SW 1271 (cell line): ENCODE results near the gene ABCF1.

Experiments used
- DNase-seq, 2 experiments: peaks; one replicate each; lab custom pipeline; 2025; lab: John Stamatoyannopoulos, UW

The ABCF1 gene

DNA sequence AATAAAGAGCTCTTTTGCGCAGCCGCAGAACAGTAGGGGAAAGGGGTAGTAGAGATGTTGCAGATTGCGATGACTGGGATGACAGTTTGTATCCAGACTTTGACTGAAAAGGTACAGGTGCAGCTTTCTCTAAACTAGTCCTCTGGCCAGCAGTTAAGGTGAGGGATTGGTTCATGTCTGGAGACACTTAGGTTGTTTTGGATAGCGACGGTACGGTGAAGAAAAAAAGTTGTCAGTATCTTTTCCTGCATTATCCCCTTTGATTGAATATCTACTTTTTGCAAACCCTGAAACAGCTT, 13.6 kb upstream of the ABCF1 start:
- no peak for DNase-seq

DNA sequence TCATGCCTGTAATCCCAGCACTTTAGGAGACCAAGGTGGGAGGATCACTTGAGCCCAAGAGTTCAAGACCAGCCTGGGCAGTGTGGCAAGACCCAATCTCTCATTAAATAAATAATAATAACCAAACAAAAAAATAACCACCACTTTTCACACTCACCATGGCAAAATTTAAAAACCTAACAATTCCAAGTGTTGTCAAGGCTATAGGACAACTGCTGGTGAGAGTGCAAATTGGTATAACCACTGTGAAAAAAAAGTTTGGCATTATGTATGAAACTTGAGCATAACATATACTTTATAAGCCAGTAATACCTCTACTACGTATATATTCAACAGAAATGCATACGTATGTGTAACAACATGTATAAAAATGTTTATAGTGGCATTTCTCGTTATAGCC, 10.3 kb upstream of the ABCF1 start:
- DNase-seq, result no peak

DNA sequence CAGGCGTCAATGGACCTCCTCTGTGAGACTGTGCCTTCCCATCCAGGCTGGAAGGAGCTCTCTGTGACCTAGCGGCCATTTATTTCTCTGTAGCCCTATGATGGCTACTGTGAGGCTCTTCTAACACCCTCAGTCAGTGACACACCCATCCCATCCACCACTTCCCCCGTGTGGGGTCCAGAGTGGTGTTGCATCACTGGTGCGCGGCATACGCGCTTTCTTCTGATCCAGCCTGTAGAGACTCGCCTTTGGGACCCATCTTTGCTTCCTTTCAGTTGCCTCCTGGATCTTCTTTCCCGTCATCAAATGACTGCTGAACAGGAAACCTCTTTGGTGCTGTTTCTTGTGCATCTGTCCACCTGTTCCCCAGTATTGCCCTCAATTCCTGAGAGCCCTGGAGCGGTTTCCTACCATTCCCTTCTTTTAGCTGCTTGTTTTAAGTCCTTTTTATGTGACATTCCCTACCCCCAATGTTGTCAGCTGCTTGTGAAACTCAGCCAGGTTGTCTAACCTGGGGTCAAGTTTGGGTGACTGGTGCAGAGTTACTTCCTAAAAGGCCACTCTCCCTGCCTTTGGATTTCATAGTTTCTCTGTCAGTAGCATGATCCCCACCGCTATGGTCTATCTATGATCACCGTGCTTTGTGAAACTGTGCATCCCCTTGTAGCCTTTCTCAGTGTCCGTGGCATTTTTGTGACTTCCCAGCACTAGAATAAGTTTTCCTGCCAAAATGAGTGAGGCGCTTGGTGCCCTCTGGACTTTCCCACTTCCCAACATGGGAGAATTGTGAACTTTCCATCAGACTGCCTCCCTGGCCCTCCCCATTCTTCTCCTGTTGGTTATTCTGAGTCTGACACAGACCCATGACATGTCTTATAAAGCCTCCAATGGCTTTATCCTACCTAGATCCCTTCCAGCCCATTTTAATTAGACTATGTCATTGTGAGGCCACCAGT, 8.5 kb upstream of the ABCF1 start:
- no peak for DNase-seq

DNA sequence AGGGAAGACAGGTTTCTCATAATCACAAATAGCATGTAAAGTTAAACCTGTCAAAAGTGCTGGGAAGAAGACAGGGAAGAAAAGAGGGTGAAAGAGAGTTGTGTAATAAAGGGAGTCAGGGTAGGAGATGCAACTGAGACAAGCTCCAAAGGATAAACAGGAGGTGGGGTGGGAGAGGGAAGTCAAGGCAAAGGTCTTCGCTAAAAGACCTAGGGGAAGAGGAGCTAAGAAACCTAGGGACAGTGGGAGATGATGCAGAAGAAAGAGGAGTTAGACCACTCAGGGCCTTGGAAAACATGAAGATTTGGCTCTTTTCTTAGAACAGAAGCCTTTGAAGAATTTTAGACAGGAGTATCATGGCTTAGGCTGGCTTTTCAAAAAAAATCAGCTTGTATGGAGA, 7.1 kb upstream of the ABCF1 start:
- DNase-seq, result no peak

DNA sequence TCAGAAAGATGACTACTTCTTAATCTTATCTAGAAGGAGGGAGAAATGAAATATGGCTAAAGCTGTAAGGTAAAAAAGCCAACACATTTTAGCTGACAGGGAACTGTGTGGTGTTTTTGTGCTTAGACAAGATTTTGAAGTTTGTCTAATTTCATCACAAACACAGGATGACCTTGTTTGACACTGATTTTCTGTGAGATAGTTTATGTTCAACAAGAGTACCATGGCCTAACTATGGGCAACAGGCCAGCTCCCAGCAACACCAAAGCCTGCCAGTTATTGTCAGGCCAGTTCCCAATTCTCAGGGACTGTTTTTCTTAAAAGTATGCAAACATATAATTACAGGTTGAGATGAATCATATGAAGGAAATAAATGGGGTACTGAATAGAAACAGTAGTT, 5.5 kb upstream of the ABCF1 start:
- DNase-seq, result no peak

DNA sequence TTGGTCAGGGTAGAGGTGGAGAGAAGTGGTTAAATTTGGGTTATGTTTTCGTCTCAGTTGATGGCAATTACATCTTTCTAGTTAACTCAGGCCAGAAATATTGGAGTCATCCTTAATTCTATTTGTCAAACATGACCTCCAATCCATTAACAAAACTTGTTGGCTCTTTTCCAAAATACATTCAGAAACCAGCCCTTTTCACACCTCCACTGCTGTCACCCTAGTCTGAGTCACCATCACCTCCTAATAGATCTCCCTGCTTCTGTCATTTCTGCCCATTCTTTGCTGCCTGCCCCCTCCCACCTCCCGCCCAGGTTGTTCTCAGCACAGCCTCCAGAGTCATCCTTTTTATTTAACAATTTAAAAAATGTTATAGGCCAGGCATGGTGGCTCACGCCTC, 3.0 kb upstream of the ABCF1 start:
- DNase-seq, result no peak

DNA sequence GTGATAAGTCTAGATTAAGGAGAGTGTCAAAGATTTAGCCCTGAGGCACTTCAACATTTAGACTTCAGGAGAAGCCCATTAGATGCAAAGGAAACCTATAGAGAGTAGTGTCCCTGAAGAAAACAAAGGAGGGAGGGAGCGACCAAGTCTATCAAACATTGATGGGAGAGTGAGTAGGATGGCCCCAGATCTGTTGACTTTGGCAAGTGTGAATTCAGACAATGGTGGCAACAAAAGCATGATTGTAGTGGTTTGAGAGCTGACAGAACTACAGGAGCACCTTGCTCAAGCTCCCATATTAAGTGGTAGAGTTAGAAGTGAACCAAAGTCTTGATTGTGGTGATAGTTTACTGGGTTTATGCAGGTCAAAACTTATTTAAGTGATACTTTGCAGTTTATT, 979 bp upstream of the ABCF1 start:
- no peak for DNase-seq

DNA sequence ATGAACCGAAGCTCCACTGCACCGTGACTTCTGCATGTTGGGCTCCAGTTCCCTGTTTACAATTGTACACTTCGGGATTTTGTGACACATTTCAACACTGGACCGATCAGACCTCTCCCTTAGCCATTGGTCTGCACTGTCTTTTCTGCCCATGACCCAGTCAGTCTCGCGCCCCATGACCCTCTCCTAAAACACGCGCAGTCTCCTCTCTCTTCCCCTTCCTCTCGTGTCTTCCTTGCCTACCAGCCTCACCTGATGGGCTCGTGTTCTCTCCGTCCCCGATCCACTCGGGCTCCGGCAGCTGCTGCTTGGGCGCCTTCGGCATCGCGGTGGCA, 535 bp upstream of the ABCF1 start:
- no peak for DNase-seq

DNA sequence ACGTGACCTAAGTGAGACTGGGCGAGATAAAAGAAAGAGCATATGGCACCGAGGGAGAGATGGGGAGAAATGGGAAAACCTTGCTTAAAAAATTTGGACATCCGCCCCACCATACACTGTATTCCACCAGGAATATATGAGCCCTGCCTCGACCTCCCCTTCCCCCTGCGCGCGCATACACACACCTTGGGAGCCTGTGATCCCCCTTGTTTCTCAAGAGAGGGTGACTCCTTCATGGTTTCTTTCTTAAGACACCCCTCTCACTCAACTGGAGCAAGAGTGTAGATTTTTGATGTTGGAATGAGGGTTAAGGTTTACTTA, 480 bp downstream of the ABCF1 start:
- no peak for DNase-seq

DNA sequence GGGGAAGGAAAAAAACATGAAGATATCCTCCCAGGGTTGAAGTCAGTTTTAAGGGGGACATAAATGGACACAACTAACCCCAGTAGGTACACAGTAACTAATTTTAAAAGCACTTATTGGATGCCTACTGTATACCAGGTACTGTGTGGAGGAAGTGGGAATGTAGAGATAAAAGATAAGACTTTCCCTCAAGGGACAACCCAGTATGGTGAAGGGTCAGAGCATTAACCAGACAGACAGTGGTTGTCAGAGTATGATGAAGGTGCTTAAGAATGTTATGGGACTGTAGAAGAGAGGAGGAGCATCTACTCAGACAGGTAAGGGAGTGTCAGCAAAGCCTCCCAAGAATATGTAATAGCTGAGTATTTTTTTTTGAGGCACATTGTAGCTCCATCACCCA, 906 bp downstream of the ABCF1 start:
- DNase-seq, result no peak

DNA sequence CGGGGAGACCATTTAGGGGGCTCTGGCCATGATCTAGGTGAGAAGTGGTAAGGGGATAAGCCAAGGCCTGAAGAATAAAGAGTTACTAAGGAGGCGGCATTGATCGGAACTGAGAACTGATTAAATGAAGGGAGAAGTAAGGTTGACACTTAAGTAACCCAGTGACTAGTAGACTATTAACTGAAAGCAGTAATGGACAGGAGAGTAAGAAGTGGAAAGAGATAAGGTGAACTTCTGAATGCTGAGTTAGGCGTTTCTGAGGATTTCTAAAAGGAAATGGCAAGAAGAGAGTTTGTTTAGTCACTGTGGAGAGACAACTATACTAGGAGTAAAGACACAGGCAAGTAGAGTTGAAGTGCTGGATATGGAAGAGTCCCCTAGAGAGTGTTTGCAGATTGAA, 1.9 kb downstream of the ABCF1 start:
- DNase-seq, result no peak

DNA sequence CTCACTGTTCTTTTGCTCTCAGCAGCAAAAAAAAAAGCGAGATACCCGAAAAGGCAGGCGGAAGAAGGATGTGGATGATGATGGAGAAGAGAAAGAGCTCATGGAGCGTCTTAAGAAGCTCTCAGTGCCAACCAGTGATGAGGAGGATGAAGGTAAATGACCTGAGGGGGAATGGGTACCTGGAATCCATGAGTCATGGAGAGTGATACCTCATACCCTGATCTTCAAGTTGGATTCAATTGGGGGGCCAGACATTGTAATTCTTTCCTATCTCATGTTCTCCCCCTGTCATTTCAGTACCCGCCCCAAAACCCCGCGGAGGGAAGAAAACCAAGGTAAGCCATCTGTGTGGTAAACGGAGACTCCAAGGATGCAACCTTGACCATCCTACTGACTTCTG, 6.8 kb downstream of the ABCF1 start:
- no peak for DNase-seq

DNA sequence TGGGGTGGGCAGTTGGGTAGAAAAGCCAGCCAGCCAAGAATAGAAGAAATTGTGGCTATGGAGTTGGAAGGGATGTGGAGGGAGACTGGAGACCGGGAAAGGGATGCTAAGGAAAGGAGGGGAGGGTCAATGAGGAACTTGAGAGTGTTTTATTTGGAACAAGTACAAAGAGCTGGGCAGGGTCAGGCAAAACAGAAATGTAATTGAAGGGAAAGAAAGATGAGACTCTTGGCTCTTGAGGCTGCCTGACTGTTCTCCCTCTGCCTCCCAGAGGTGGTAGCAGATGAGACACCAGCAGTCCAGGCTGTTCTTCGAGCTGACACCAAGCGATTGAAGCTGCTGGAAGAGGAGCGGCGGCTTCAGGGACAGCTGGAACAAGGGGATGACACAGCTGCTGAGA, 12.7 kb downstream of the ABCF1 start:
- no peak for DNase-seq

DNA sequence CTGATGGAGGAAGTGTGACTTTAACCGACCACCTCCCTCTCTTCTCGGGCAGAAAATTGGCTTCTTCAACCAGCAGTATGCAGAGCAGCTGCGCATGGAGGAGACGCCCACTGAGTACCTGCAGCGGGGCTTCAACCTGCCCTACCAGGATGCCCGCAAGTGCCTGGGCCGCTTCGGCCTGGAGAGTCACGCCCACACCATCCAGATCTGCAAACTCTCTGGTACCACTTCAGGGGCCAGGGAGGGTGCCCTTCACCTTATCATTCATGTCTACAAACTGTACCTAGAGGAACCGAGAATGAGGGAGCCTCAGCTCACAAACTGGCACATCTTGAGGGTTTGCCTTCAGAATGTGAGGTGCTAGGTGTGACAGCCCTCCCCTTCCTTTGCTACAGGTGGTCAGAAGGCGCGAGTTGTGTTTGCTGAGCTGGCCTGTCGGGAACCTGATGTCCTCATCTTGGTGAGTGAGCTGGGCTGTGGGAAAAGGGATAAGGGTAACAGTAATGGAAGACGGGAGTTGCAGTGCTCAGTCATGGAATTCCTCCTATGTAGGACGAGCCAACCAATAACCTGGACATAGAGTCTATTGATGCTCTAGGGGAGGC, 18.6 kb downstream of the ABCF1 start:
- DNase-seq, result no peak

DNA sequence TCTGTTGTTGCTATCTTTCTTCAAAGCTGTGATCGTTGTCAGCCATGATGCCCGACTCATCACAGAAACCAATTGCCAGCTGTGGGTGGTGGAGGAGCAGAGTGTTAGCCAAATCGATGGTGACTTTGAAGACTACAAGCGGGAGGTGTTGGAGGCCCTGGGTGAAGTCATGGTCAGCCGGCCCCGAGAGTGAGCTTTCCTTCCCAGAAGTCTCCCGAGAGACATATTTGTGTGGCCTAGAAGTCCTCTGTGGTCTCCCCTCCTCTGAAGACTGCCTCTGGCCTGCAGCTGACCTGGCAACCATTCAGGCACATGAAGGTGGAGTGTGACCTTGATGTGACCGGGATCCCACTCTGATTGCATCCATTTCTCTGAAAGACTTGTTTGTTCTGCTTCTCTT, 19.3 kb downstream of the ABCF1 start:
- DNase-seq, result no peak

DNA sequence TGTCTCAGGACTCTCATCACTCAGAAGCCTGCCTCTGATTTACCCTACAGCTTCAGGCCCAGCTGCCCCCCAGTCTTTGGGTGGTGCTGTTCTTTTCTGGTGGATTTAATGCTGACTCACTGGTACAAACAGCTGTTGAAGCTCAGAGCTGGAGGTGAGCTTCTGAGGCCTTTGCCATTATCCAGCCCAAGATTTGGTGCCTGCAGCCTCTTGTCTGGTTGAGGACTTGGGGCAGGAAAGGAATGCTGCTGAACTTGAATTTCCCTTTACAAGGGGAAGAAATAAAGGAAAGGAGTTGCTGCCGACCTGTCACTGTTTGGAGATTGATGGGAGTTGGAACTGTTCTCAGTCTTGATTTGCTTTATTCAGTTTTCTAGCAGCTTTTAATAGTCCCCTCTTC, 19.8 kb downstream of the ABCF1 start:
- DNase-seq, result no peak

DNA sequence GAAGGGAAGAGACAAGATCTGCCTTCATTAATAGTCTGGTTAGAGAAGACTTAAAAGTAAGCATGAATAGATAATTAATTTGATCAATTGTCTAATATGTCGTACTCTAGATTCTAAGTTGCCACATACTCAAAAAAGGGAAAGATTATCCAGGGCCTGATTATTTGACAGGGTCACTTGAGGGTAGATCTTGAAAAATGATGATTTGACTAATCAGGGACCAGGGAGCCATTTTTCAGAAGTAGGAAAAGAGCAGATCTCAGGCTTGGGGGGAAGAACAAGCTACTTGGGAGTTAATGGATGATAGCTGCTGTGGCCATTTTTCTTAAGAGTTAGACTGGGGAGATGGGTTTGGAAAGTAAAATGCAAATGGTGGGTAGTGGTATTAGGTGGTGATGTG, 21.0 kb downstream of the ABCF1 start:
- no peak for DNase-seq

DNA sequence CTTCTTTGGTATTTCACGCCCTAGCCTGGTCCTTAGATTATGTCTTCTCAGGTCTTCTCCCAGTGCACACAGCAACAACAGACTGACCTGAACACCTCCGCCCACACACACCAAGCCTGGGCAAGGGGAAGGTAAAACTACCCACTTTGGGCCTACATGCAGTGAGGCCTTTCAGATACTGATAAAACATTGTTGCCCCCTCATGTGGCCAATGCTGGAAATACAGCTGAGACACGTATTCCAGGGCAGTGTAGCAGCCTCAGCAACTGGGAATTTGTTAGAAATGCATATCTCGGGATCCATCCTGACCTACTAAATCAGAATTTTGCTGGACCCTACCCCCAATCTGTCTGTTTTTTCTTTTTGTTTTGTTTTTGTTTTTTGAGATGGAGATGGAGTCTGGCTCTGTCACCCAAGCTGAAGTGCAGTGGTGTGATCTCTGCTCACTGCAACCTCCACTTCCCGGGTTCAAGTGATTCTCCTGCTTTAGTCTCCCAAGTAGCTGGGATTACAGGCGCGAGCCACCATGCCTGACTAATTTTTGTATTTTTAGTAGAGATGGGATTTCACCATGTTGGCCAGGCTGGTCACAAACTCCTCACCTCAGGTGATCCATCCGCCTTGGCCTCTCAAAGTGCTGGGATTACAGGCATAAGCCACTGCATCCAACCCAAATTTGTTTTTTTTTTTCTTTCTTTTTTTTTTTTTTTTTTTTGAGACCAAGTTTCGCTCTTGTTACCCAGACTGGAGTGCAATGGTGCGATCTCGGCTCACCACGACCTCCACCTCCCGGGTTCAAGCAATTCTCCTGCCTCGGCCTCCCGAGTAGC, 26.3 kb downstream of the ABCF1 start:
- peak; percentile 30 to 70 for DNase-seq

DNA sequence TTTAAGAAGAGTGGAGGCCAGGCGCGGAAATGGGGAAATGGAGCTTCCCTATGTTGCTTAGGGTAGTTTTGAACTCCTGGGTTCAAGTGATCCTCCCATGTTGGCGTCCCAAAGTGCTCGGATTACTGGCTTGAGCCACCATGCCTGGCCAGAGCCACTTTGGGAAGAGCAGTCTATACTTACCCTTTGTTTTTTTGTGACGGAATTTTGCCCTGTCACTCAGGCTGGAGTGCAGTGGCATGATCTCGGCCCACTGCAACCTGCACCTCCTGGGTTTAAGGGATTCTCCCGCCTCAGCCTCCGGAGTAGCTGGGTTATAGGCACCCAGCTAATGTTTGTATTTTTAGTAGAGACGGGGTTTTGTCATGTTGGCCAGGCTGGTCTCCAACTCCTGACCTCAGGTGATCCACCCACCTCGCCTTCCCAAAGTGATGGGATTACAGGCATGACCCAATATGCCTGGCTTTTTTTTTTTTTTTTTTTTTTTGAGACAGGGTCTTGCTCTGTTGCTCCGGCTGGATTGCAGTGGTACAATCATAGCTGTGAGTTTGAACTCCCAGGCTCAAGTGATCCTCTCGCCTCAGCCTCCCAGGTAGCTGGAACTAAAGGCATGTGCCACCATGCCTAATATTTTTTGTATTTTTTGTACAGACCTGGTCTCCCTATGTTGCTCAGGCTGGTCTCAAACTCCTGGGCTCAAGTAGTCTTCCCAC, 27.8 kb downstream of the ABCF1 start:
- DNase-seq, result no peak

DNA sequence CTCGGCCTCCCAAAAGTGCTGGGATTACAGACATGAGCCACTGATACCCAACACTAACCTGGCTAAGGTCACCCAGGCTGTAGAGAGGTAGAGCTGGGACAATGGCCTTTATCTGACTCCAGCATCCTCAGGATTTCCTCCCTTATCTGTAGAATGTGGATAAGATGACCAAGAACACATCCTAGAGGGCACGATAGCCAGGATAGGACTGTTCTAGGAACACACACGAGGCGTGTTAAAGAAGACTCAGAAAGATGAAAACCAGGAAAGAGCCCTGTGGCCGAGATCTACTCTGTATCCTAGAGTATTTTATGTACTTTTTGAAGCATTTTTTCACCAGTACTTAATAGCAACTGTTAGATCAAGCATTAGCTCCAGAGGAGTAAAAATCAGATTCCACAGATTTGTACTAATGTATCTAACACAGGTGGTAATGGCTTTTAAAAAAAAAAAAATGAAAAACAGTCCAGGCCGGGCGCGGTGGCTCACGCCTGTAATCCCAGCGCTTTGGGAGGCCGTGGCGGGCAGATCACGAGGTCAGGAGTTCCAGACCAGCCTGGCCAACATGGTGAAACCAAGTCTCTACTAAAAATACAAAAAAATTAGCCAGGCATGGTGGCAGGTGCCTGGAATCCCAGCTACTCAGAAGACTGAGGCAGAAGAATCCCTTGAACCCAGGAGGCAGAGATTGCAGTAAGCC, 28.5 kb downstream of the ABCF1 start:
- peak in 1 of 2 experiments; percentile 20 for DNase-seq

DNA sequence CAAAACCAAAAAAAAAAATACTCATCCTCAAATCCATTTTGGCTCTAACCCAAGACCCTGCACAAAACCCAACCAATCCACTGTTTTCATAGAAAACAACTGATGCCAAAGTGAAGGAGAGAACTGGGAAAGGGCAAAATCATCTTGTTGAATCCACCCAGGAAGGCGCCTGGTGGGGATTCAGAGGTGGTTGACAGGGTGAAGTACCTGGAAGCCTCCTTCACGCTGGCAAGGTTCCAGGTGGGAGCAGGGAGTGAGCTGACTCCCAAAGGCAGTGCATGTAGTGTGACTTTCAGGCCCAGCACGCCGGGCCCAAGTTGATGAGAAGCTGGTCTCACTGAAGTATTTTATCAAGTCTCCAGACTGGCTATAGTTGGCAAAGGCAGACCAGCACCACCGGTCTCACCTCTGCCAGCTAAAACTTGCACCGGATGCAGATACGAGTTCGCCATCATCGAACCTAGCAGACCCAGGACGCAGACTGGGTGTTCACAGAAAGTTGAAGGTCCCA, 29.3 kb downstream of the ABCF1 start:
- DNase-seq, result no peak

DNA sequence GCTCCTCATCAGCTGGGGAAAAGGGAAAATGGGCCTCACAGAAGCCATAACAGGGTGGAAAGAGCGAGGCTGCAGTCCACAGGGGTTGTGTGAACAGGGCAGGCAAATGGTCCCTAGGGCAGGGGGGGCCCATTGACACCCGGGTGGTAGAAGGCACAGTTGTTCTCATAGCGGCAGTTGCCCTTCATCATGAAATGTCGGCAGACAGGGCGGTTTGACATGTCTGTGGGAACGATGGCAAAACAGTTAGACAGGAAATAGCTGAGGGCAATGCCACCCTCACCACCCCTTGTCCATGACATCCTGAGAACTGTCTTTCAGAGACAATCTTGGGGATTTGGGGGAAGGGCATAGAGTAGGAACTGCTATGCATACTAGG, 30.2 kb downstream of the ABCF1 start:
- DNase-seq, result no peak
